ENCODE measurements around the gene TLL1. TPM values are rescaled to one million over a fixed set of nuclear protein-coding genes. Genes with fewer than 3 reads are reported as not detected.

TLL1 gene
- total and polyA plus RNA-seq, 8 donors: 1.4 to 7.7 (median 3.9) TPM

DNA sequence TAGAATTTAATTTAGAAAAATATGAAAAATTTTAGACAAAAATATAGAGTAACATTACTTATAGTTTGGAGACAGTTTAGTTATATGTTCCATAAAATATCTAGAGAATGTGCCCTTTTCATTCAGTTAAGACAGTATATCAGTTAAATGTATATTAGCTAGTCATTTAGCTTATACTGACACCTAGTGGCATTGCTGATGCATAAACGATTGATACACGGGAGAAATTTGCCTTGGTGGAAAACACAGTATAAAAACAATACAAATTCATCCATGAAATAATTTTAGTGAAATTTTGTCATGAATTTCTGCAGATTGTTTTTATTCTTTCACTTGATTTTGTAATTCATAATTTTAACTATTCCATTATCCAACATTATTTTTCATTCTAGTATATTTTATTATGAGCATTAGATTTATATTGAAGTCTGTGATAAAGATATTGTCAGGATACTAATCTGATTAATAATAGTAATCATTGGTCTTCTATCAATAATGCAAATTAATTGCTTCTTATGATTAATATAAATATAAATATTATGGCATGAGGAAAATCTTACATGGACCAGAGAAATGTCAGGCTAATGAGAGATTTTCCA is 219.0 kb downstream of the TLL1 start:
- Histone ChIP-seq H3K4me1 (no peaks in the 10 kb centered on the region), H3K27me3 (no peaks in the 10 kb centered on the region), H3K27ac (no peak overlapping the region), H3K4me3 (no peak overlapping the region), H3K9me3 (no peaks in the 10 kb centered on the region), H3K36me3 (no peaks in the 10 kb centered on the region)
- peak in 2 of 4 donors; percentile 28 to 41 for DNase-seq
- TF ChIP-seq, protein P1, sequence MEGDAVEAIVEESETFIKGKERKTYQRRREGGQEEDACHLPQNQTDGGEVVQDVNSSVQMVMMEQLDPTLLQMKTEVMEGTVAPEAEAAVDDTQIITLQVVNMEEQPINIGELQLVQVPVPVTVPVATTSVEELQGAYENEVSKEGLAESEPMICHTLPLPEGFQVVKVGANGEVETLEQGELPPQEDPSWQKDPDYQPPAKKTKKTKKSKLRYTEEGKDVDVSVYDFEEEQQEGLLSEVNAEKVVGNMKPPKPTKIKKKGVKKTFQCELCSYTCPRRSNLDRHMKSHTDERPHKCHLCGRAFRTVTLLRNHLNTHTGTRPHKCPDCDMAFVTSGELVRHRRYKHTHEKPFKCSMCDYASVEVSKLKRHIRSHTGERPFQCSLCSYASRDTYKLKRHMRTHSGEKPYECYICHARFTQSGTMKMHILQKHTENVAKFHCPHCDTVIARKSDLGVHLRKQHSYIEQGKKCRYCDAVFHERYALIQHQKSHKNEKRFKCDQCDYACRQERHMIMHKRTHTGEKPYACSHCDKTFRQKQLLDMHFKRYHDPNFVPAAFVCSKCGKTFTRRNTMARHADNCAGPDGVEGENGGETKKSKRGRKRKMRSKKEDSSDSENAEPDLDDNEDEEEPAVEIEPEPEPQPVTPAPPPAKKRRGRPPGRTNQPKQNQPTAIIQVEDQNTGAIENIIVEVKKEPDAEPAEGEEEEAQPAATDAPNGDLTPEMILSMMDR (IDR thresholded peaks at IDR 0.05): peak; percentile 46 to 50
- intact Hi-C loops (cut with DNase I): loop anchor here (5.0 to 10.0 kb wide), 3 partner anchors 235 to 557 kb away; no protein-coding TSS in a partner anchor
- ATAC-seq: peak; percentile 65

DNA sequence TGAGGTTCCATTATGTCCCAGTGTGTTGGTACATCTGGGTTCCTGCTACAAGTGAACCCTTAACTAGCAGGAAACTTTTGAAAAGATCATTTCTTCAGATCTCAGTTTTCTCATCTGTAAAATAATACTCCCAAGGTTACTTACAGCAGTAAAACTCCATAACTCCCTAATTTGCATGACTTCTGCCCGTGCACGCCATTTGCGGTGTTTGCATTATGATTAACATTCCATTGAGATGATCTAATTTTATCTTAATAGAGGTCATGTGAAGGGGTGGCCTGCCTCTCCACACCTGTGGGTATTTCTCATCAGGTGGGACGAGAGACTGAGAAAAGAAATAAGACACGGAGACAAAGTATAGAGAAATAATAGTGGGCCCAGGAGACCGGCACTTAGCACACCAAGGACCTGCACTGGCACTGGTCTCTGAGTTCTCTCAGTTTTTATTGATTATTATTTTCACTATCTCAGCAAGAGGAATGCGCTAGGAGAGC is 219.8 kb downstream of the TLL1 start:
- DNase-seq (no peak), ATAC-seq (no peak)
- Histone ChIP-seq H3K4me3 (no peak overlapping the region), H3K4me1 (no peaks in the 10 kb centered on the region), H3K36me3 (no peaks in the 10 kb centered on the region), H3K27me3 (no peaks in the 10 kb centered on the region), H3K9me3 (no peaks in the 10 kb centered on the region), H3K27ac (no peak overlapping the region)
- intact Hi-C loops (cut with DNase I): loop anchor here (5.0 to 10.0 kb wide), 3 partner anchors 236 to 558 kb away; no protein-coding TSS in a partner anchor
- TF ChIP-seq, protein P1 (IDR thresholded peaks at IDR 0.05): no peak

DNA sequence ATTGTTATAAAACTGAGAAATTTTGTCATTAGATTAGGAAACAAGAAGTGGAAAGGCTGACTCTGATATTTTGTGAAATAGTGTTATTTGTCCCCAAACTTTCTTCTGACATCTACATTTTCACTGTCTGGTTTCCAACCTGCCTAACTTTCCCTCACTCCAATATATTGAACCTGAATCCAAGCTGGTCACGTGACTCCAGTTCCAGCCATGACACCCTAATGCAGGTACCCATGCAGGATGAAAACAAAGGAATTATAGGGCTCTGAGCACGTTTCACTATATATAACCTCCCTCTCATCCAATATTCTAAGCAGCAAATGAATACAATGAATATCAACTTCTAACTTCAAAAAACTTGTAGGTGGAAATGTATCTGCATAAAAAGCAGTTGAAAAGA is 231.6 kb downstream of the TLL1 start:
- intact Hi-C loops (cut with DNase I): no loop called here
- H3K4me3 ChIP-seq: no peak overlapping the region
- ATAC-seq: no peak

DNA sequence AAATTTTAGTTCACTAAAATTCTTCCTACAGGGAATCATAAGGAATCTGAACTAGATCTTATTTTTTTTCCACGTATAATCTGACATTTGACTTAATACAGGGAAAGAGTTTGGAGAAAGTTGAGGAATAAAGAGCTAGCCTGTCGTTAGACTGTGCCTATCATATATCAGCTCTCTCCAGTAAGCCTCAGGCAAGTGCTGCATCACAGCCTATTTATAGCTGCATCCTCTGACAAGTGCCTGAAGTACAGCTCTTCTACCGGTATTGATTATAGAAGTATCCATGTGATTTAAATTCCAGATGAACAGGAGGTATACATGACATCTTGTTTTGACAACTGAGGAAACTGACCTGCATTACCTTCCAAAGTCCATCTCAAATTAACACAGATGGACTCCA is 248.9 kb downstream of the TLL1 start:
- ATAC-seq: no peak
- no peak for DNase-seq
- Histone ChIP-seq H3K27ac (no peak overlapping the region), H3K36me3 (no peaks in the 10 kb centered on the region), H3K4me3 (no peak overlapping the region), H3K4me1 (no peaks in the 10 kb centered on the region), H3K9me3 (no peaks in the 10 kb centered on the region), H3K27me3 (no peaks in the 10 kb centered on the region)
- intact Hi-C loops (cut with DNase I): no loop called here
- TF ChIP-seq, protein P1 (IDR thresholded peaks at IDR 0.05): no peak

More for the DNA sequence above, 231.6 kb downstream of the TLL1 start:
- TF ChIP-seq, protein P1 (IDR thresholded peaks at IDR 0.05): no peak
- Histone ChIP-seq H3K36me3 (no peaks in the 10 kb centered on the region), H3K4me1 (no peaks in the 10 kb centered on the region), H3K9me3 (no peaks in the 10 kb centered on the region), H3K27ac (no peak overlapping the region), H3K27me3 (no peaks in the 10 kb centered on the region)
- DNase-seq: no peak

DNA sequence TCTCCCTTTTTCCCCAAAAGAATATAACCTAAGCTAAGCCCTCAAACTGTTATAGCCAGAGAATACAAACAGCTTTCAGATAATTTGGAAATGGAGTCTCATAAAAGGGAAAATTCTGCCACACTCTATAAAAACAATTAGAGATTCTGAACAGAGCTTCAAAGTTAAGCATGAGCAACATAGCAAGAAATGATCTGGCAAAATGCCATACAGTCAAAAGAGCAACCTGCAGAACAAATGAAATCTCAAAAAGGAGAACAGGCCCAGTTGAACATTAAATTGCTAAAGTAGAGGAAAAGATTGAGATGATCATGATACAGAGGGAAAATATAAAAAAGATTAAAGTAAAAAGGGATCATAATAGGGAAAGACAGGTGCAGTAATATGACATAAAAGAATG is 250.5 kb downstream of the TLL1 start:
- Histone ChIP-seq H3K4me3 (no peak overlapping the region), H3K27me3 (no peaks in the 10 kb centered on the region), H3K9me3 (no peaks in the 10 kb centered on the region), H3K36me3 (no peaks in the 10 kb centered on the region), H3K4me1 (no peaks in the 10 kb centered on the region), H3K27ac (no peak overlapping the region)
- no peak for DNase-seq
- TF ChIP-seq, protein P1 (IDR thresholded peaks at IDR 0.05): no peak
- intact Hi-C loops (cut with DNase I): no loop called here
- no peak for ATAC-seq

Measured in left lung (tissue), 10 donors.